SH-SY5Y (cell line): ENCODE results near the gene FAM161A.

Source experiments
- GATA2 ChIP-seq: IDR thresholded peaks from 2 replicates; pipeline ENCODE4 v1.6.1; 2011; ENCODE audit warnings: mild to moderate bottlenecking, low read depth, low read length
- GATA3 ChIP-seq: IDR thresholded peaks from 2 replicates; pipeline ENCODE4 v1.6.1; 2011; ENCODE audit warnings: low read depth, mild to moderate bottlenecking, low read length, moderate library complexity

- TF ChIP-seq GATA2 (no peak), GATA3 (no peak)
Measured at GRCh38 chr2:61802548-61802947, 51.3 kb downstream of the FAM161A start.
